ENCODE measurements around the gene CPSF3.
"Not testable (repeated sequence)": the region's sequence is repeated elsewhere in the genome, so short reads cannot be mapped to it uniquely, and the experiment has no call there.

The CPSF3 gene

DNA sequence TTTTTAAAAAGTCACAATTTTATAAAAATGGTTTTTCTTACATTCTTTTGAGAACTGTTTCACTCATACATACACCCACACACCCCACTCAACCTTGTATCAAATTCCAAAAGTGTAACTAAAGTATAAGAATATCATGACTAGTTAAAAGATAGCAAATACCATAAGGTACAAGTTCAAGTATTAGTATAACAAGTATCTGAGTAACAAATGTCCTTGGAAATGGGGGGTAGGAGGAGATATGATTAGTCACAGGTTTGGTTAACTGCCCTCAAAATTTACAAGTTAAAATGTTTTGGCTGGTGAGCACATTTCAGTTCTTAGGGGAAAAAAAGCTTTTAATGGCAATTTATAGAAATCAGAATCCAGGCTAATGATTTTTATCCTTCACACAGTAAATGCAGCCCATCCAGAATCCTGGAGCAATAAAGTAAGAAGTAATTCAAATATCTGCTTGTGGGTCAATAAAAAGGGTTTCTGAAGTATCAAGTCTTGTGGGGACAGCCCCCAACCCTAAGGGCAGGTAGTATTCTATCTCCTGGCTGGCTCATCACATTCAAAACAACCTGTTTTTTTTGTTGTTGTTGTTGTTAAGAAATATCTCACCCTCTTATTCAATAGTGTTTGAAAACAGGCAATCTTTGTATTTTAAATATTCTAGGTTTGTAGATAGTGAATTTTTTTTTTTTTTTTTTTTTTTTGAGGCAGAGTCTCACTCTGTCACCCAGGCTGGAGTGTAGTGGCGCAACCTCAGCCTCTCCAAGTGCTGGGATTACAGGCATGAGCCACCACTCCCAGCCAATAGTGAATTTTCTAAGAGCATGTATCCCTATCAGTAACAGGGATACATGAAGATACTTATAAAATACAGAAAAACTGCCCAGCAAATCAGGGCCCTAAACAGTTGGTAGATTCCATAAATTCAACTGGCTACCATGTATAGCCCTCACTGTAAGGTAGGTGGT, 65.4 kb downstream of the CPSF3 start:
- no peaks in the 10 kb centered on the region for H3K4me1 ChIP-seq (ENCODE audit: control insufficient read depth, insufficient read depth, low read length)
- H3K36me3 ChIP-seq (ENCODE audit: control insufficient read depth in 2 of 2, insufficient read depth in 2 of 2, low read length in 2 of 2), result peaks cover 64 to 65% of the 10 kb centered on the region in 2 donors
- no peak overlapping the region for H3K9ac ChIP-seq (ENCODE audit: low read length in 2 of 2)
- H3K4me3 ChIP-seq (ENCODE audit: low read length in 2 of 2), result no peak overlapping the region
- H3K27me3 ChIP-seq (ENCODE audit: control insufficient read depth in 1 of 2, insufficient read depth in 2 of 2, low read length in 2 of 2), result no peaks in the 10 kb centered on the region
- H3K9me3 ChIP-seq (ENCODE audit: control insufficient read depth in 2 of 2, low read length in 2 of 2), result no peaks in the 10 kb centered on the region
- H3K27ac ChIP-seq (ENCODE audit: low read length), result no peak overlapping the region

DNA sequence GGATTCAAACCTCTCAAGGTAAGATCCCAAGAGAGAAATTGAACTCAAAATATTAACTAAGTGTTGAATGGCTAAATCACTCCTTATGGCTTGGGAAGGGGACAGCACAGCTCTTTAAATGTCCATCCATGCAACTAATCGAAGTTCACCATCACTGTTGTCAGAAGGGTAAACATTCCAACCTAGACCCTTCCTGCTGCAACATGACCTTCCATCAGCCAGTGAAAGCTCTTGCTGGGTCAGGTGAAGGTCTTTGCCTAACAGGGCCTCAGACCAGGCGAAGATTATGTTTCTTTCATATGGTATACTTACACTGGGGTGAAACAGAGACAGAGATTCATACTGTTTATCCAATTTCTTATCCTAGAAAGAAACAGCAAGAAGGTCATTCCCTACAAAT, 67.3 kb downstream of the CPSF3 start:
- Histone ChIP-seq H3K9ac (ENCODE audit: low read length in 2 of 2) (no peak overlapping the region), H3K4me3 (ENCODE audit: low read length in 2 of 2) (no peak overlapping the region), H3K27ac (ENCODE audit: low read length) (no peak overlapping the region), H3K4me1 (ENCODE audit: control insufficient read depth, insufficient read depth, low read length) (no peaks in the 10 kb centered on the region), H3K27me3 (ENCODE audit: control insufficient read depth in 1 of 2, insufficient read depth in 2 of 2, low read length in 2 of 2) (no peaks in the 10 kb centered on the region), H3K36me3 (ENCODE audit: control insufficient read depth in 2 of 2, insufficient read depth in 2 of 2, low read length in 2 of 2) (peaks cover 57 to 60% of the 10 kb centered on the region in 2 donors), H3K9me3 (ENCODE audit: control insufficient read depth in 2 of 2, low read length in 2 of 2) (no peaks in the 10 kb centered on the region)

DNA sequence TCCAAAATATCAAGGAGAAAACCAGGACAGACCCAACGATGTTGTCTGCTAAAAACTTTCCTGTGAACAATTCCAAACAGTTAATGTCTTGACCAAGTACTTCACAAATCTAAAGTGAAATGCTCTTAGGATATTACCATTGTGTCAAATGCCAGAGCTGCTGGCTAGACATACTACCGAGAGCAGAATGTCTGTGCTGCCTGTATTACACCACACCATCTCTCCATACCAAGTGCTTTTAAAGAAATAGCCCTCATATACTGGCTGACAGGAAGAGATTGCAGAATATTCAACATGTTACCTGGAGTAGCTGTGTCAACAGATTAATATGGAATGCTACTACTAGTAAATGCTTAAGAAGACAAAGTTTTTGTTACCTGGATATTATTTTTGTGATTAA, 69.5 kb downstream of the CPSF3 start:
- no peaks in the 10 kb centered on the region for H3K4me1 ChIP-seq (ENCODE audit: control insufficient read depth, insufficient read depth, low read length)
- H3K9ac ChIP-seq (ENCODE audit: low read length in 2 of 2), result no peak overlapping the region
- no peaks in the 10 kb centered on the region for H3K9me3 ChIP-seq (ENCODE audit: control insufficient read depth in 2 of 2, low read length in 2 of 2)
- no peak overlapping the region for H3K4me3 ChIP-seq (ENCODE audit: low read length in 2 of 2)
- H3K27me3 ChIP-seq (ENCODE audit: control insufficient read depth in 1 of 2, insufficient read depth in 2 of 2, low read length in 2 of 2), result no peaks in the 10 kb centered on the region
- peaks cover 47 to 58% of the 10 kb centered on the region in 2 donors for H3K36me3 ChIP-seq (ENCODE audit: control insufficient read depth in 2 of 2, insufficient read depth in 2 of 2, low read length in 2 of 2)
- no peak overlapping the region for H3K27ac ChIP-seq (ENCODE audit: low read length)

DNA sequence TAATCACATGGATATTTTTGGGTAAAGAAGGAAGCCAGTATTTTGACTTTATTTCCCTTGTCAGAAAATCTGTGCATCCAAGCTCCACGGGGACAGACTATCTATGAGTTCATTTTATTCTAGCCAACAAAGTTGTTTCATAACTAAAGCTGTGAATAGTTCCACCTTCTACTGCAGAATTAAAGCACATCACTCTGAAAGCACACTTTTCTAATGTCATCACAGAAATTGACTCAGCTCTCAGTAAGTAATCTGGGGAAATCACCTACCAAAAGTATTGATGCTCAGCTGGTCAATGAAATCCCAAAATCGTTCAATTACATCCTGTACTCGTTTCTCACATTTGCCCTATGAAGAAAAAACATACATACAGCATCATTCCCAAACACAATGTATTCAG, 70.0 kb downstream of the CPSF3 start:
- Histone ChIP-seq H3K36me3 (ENCODE audit: control insufficient read depth in 2 of 2, insufficient read depth in 2 of 2, low read length in 2 of 2) (peaks cover 46 to 55% of the 10 kb centered on the region in 2 donors), H3K27me3 (ENCODE audit: control insufficient read depth in 1 of 2, insufficient read depth in 2 of 2, low read length in 2 of 2) (no peaks in the 10 kb centered on the region), H3K9me3 (ENCODE audit: control insufficient read depth in 2 of 2, low read length in 2 of 2) (no peaks in the 10 kb centered on the region), H3K9ac (ENCODE audit: low read length in 2 of 2) (no peak overlapping the region), H3K4me1 (ENCODE audit: control insufficient read depth, insufficient read depth, low read length) (no peaks in the 10 kb centered on the region), H3K4me3 (ENCODE audit: low read length in 2 of 2) (no peak overlapping the region), H3K27ac (ENCODE audit: low read length) (no peak overlapping the region)

DNA sequence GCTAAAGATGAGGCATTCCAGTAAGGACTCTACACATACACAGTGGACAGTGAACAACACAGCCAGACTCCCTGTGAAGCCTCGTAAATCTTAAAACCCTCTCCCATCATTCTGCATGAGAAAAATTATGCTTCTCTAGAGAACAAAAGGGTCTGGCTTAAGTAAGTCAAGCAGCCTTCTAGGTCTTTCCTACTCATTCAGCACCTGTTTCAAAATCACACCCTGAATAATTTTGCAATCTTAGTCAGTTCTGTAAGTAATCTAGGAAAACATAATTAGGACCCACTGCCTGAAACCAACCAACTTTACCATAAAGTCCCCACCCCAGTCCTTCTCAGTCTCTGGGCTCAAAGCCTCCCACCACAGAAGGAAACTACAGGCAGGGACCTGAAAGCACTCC, 70.6 kb downstream of the CPSF3 start:
- H3K9ac ChIP-seq (ENCODE audit: low read length in 2 of 2), result no peak overlapping the region
- H3K27me3 ChIP-seq (ENCODE audit: control insufficient read depth in 1 of 2, insufficient read depth in 2 of 2, low read length in 2 of 2), result no peaks in the 10 kb centered on the region
- H3K36me3 ChIP-seq (ENCODE audit: control insufficient read depth in 2 of 2, insufficient read depth in 2 of 2, low read length in 2 of 2), result peaks cover 46 to 55% of the 10 kb centered on the region in 2 donors
- no peak overlapping the region for H3K4me3 ChIP-seq (ENCODE audit: low read length in 2 of 2)
- H3K27ac ChIP-seq (ENCODE audit: low read length), result no peak overlapping the region
- no peaks in the 10 kb centered on the region for H3K9me3 ChIP-seq (ENCODE audit: control insufficient read depth in 2 of 2, low read length in 2 of 2)
- no peaks in the 10 kb centered on the region for H3K4me1 ChIP-seq (ENCODE audit: control insufficient read depth, insufficient read depth, low read length)

DNA sequence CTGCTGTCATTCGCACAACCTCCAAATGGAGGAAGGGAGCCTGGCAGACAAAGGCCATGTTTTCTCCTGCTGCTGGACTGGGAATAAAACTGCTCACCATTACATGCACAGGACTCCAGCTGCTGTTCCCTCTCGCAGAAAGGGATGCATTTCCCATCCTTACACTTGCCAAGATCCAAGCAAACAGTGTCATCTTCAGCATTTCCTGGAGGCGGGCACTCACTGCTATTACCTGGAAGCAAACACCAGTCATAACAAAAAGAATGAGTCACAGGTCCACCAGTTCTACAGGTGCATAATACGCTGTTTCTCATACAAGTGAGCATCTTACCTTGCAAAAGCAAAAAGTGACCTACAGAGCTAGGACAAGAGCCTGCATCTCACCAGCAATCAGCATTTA, 73.6 kb downstream of the CPSF3 start:
- Histone ChIP-seq H3K9me3 (ENCODE audit: control insufficient read depth in 2 of 2, low read length in 2 of 2) (no peaks in the 10 kb centered on the region), H3K36me3 (ENCODE audit: control insufficient read depth in 2 of 2, insufficient read depth in 2 of 2, low read length in 2 of 2) (peaks cover 35 to 38% of the 10 kb centered on the region in 2 donors), H3K9ac (ENCODE audit: low read length in 2 of 2) (no peak overlapping the region), H3K27ac (ENCODE audit: low read length) (no peak overlapping the region), H3K4me3 (ENCODE audit: low read length in 2 of 2) (no peak overlapping the region), H3K4me1 (ENCODE audit: control insufficient read depth, insufficient read depth, low read length) (no peaks in the 10 kb centered on the region), H3K27me3 (ENCODE audit: control insufficient read depth in 1 of 2, insufficient read depth in 2 of 2, low read length in 2 of 2) (no peaks in the 10 kb centered on the region)

DNA sequence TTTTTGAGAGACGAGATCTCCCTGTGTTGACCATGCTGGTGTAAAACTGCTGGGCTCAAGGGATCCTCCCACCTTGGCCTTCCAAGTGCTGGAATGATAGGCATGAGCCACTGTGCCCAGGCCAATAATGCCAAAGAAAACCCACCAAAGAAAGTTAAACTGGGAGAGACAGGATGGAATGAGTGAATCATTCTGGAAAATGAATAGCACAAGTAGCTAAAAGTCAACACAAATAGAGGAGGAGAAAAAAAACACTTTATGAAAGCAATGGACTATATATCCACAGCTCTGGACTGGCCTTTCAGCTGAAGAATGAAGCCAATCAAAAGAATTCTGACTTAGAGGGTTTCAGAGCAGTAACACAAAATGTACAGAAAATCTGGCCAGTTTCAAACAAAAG, 74.8 kb downstream of the CPSF3 start:
- H3K9me3 ChIP-seq (ENCODE audit: control insufficient read depth in 2 of 2, low read length in 2 of 2), result no peaks in the 10 kb centered on the region
- no peak overlapping the region for H3K4me3 ChIP-seq (ENCODE audit: low read length in 2 of 2)
- no peak overlapping the region for H3K9ac ChIP-seq (ENCODE audit: low read length in 2 of 2)
- no peak overlapping the region for H3K27ac ChIP-seq (ENCODE audit: low read length)
- no peaks in the 10 kb centered on the region for H3K4me1 ChIP-seq (ENCODE audit: control insufficient read depth, insufficient read depth, low read length)
- no peaks in the 10 kb centered on the region for H3K27me3 ChIP-seq (ENCODE audit: control insufficient read depth in 1 of 2, insufficient read depth in 2 of 2, low read length in 2 of 2)
- peaks cover 33 to 35% of the 10 kb centered on the region in 2 donors for H3K36me3 ChIP-seq (ENCODE audit: control insufficient read depth in 2 of 2, insufficient read depth in 2 of 2, low read length in 2 of 2)

DNA sequence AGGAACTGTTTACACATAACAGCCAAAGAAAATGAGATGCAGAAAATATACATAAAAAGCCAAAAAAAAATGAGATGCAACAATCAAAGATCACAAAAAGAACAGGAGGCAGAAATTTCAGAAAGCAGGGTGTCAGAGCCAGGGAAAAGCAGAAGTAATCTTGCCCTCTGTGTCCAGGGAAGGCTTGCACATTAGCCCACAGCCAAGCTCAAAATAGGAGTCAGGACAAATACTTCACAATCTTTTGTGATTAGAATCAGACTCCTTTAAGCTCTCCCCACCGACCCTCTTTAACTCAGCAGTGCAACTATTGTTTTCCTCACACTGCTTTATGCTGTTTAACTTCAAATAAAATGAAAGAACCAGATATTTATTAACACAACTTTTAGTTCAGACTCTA, 85.5 kb downstream of the CPSF3 start:
- Histone ChIP-seq H3K27me3 (ENCODE audit: control insufficient read depth in 1 of 2, insufficient read depth in 2 of 2, low read length in 2 of 2) (no peaks in the 10 kb centered on the region), H3K36me3 (ENCODE audit: control insufficient read depth in 2 of 2, insufficient read depth in 2 of 2, low read length in 2 of 2) (peaks cover 17 to 22% of the 10 kb centered on the region in 2 donors), H3K27ac (ENCODE audit: low read length) (no peak overlapping the region), H3K9me3 (ENCODE audit: control insufficient read depth in 2 of 2, low read length in 2 of 2) (no peaks in the 10 kb centered on the region), H3K4me3 (ENCODE audit: low read length in 2 of 2) (no peak overlapping the region), H3K9ac (ENCODE audit: low read length in 2 of 2) (no peak overlapping the region), H3K4me1 (ENCODE audit: control insufficient read depth, insufficient read depth, low read length) (no peaks in the 10 kb centered on the region)

DNA sequence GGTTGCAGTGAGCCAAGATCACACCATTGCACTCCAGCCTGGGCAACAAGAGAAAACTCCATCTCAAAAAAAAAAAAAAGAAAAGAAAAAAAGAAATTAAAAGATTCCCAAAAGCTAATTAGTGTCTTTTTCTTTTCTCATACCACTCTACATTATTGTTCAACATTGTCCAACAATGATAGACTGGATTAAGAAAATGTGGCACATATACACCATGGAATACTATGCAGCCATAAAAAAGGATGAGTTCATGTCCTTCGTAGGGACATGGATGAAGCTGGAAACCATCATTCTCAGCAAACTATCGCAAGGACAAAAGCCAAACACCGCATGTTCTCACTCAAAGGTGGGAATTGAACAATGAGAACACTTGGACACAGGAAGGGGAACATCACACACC, 90.5 kb downstream of the CPSF3 start:
- peaks cover 19 to 25% of the 10 kb centered on the region in 2 donors for H3K36me3 ChIP-seq (ENCODE audit: control insufficient read depth in 2 of 2, insufficient read depth in 2 of 2, low read length in 2 of 2)
- not testable (repeated sequence) for H3K4me3 ChIP-seq (ENCODE audit: low read length in 2 of 2); H3K4me1 ChIP-seq (ENCODE audit: control insufficient read depth, insufficient read depth, low read length); H3K27ac ChIP-seq (ENCODE audit: low read length); H3K9me3 ChIP-seq (ENCODE audit: control insufficient read depth in 2 of 2, low read length in 2 of 2); H3K9ac ChIP-seq (ENCODE audit: low read length in 2 of 2); H3K27me3 ChIP-seq (ENCODE audit: control insufficient read depth in 1 of 2, insufficient read depth in 2 of 2, low read length in 2 of 2)

DNA sequence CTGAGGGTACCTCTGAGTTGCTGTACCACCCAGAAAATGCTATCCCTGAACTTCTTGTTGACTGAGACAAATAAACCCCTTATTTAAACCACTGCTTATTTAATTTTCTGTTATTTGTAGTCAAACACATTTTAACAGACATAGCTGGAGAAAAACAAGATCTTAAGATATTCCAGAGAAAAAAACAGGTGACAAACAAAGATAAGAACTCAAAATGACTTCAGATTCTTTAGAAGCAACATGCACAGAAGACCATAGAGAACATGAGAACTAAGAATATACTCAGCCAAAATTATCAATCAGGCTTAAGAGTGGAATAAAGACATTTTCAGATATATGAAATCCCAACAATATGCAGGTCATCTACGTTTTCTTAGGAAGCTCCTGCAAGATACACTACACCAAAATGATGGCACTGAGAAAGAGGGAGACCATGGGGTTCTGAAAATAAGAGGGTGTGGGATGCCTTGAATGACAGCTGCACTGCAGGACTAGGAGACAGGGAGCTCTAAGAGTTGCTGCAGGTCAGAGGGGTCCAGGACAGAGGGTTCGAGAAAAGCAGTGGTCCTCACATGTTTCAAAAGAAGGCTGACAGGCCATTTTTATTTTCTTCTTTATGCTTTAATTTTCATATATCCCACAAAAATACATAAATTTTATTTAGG, 93.8 kb downstream of the CPSF3 start:
- H3K27ac ChIP-seq (ENCODE audit: low read length), result no peak overlapping the region
- H3K4me1 ChIP-seq (ENCODE audit: control insufficient read depth, insufficient read depth, low read length), result no peaks in the 10 kb centered on the region
- H3K36me3 ChIP-seq (ENCODE audit: control insufficient read depth in 2 of 2, insufficient read depth in 2 of 2, low read length in 2 of 2), result peaks cover 31 to 38% of the 10 kb centered on the region in 2 donors
- H3K27me3 ChIP-seq (ENCODE audit: control insufficient read depth in 1 of 2, insufficient read depth in 2 of 2, low read length in 2 of 2), result no peaks in the 10 kb centered on the region
- no peak overlapping the region for H3K9ac ChIP-seq (ENCODE audit: low read length in 2 of 2)
- no peak overlapping the region for H3K4me3 ChIP-seq (ENCODE audit: low read length in 2 of 2)
- H3K9me3 ChIP-seq (ENCODE audit: control insufficient read depth in 2 of 2, low read length in 2 of 2), result no peaks in the 10 kb centered on the region

DNA sequence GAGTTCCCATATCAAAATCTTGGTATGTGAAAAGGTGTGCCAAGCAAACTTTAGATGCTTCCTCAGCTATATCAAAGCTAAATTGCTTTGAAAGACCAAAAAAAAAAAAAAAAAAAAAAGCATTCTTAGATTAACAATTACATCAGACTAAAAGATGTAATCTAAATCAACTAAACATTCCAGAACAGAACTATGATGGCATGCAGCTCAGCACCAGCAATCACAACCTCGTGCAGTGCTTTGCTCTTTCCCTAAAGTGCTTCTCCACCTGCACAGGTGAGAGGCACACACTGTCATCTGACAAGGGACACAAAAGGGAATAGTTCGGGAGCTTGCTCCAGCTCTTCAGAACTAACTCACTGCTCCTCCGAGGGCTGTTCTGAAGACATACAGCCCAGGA, 94.7 kb downstream of the CPSF3 start:
- Histone ChIP-seq H3K36me3 (ENCODE audit: control insufficient read depth in 2 of 2, insufficient read depth in 2 of 2, low read length in 2 of 2) (peaks cover 28 to 34% of the 10 kb centered on the region in 2 donors), H3K4me1 (ENCODE audit: control insufficient read depth, insufficient read depth, low read length) (no peaks in the 10 kb centered on the region), H3K27ac (ENCODE audit: low read length) (no peak overlapping the region), H3K4me3 (ENCODE audit: low read length in 2 of 2) (no peak overlapping the region), H3K27me3 (ENCODE audit: control insufficient read depth in 1 of 2, insufficient read depth in 2 of 2, low read length in 2 of 2) (no peaks in the 10 kb centered on the region), H3K9ac (ENCODE audit: low read length in 2 of 2) (no peak overlapping the region), H3K9me3 (ENCODE audit: control insufficient read depth in 2 of 2, low read length in 2 of 2) (no peaks in the 10 kb centered on the region)
